HG03521 (cell line): ENCODE results near the gene CAMK4.

Source experiments
- ATAC-seq: cut with Tn5 transposase; IDR thresholded peaks from one replicate; pipeline ENCODE4 v1.9.1; 2021; ENCODE audit warnings: mild to moderate bottlenecking, moderate library complexity; ENCODE audit not compliant: unreplicated experiment

Gene CAMK4

GRCh38 chr5:111478266-111478665 lies 254.1 kb downstream of the CAMK4 start:
- ATAC-seq: no peak

- no peak for ATAC-seq
These were observed 254.7 kb downstream of the CAMK4 start for GRCh38 chr5:111478898-111479297.

GRCh38 chr5:111480346-111480745 lies 256.2 kb downstream of the CAMK4 start:
- ATAC-seq: no peak

- no peak for ATAC-seq
These were observed 261.9 kb downstream of the CAMK4 start for GRCh38 chr5:111486055-111486454.

- ATAC-seq: no peak
These were observed 262.7 kb downstream of the CAMK4 start for GRCh38 chr5:111486926-111487325.

- ATAC-seq: no peak
These were observed 264.2 kb downstream of the CAMK4 start for GRCh38 chr5:111488353-111488752.

- no peak for ATAC-seq
These were observed 268.8 kb downstream of the CAMK4 start for GRCh38 chr5:111493031-111493430.

GRCh38 chr5:111494355-111494999 lies 270.3 kb downstream of the CAMK4 start:
- no peak for ATAC-seq

- no peak for ATAC-seq
These were observed 271.0 kb downstream of the CAMK4 start for GRCh38 chr5:111495159-111495558.

GRCh38 chr5:111498346-111498745 lies 274.2 kb downstream of the CAMK4 start:
- ATAC-seq: no peak

GRCh38 chr5:111502956-111503355 lies 278.8 kb downstream of the CAMK4 start:
- no peak for ATAC-seq

GRCh38 chr5:111505096-111505495 lies 280.9 kb downstream of the CAMK4 start:
- no peak for ATAC-seq

GRCh38 chr5:111507276-111507675 lies 283.1 kb downstream of the CAMK4 start:
- ATAC-seq: no peak

- ATAC-seq: no peak
These were observed 284.9 kb downstream of the CAMK4 start for GRCh38 chr5:111509119-111509518.

GRCh38 chr5:111511174-111511830 lies 287.1 kb downstream of the CAMK4 start:
- ATAC-seq: no peak

- ATAC-seq: peak; percentile 4
These were observed 287.7 kb downstream of the CAMK4 start for GRCh38 chr5:111511831-111512374.

- ATAC-seq: peak; percentile 93
These were observed 288.4 kb downstream of the CAMK4 start, which contains the start of gene STARD4 for GRCh38 chr5:111512375-111513130. Gene STARD4 (minus strand): TSS chr5:111512535. CDS start chr5:111507433, 5,102 bp downstream.

GRCh38 chr5:111513131-111513520 lies 288.9 kb downstream of the CAMK4 start:
- no peak for ATAC-seq

GRCh38 chr5:111514087-111514486 lies 289.9 kb downstream of the CAMK4 start:
- ATAC-seq: no peak

GRCh38 chr5:111517853-111518501 lies 293.8 kb downstream of the CAMK4 start:
- ATAC-seq: no peak

GRCh38 chr5:111518777-111519176 lies 294.6 kb downstream of the CAMK4 start:
- ATAC-seq: no peak
